Tibial nerve (tissue), 4 donors: ENCODE results near the gene SLC9A3. TPM values are rescaled to one million over a fixed set of nuclear protein-coding genes. Genes with fewer than 3 reads are reported as not detected.

Experiments used
- DNase-seq, 2 donors: peaks; one replicate each; pipeline ENCODE4 v3.0.0-alpha.2; 2019; ENCODE audit warnings: low spot score in 2 of 2
- H3K27ac ChIP-seq, 4 donors: fragments of 200-600 bp; sonication (generic) in 3 of 4; one replicate each; pipeline ENCODE4 v1.5.1; 2017 to 2019; ENCODE audit warnings: mild to moderate bottlenecking in 1 of 4
- H3K27me3 ChIP-seq, 2 donors: fragments of 200-600 bp; sonication (generic) in 1 of 2; one replicate each; pipeline versions ENCODE4 v1.5.1 to v1.6.0; 2017 to 2019
- H3K36me3 ChIP-seq, 3 donors: fragments of 200-600 bp; sonication (generic); one replicate each; pipeline ENCODE4 v1.5.1; 2018 to 2019
- H3K4me1 ChIP-seq, 4 donors: fragments of 200-600 bp; sonication (generic) in 3 of 4; one replicate each; pipeline ENCODE4 v1.5.1; 2017 to 2019
- H3K4me3 ChIP-seq, 4 donors: fragments of 200-600 bp; sonication (generic) in 3 of 4; one replicate each; pipeline ENCODE4 v1.5.1; 2017 to 2019; ENCODE audit warnings: mild to moderate bottlenecking in 1 of 4, moderate library complexity in 1 of 4
- H3K9me3 ChIP-seq, 4 donors: fragments of 200-600 bp; sonication (generic) in 3 of 4; one replicate each; pipeline ENCODE4 v1.5.1; 2017 to 2019
- CTCF ChIP-seq, 5 experiments: fragments of 200-600 bp in 3 of 5; fragments of 450-650 bp in 2 of 5; sonication (generic) in 3 of 5; IDR thresholded peaks; one replicate each; pipeline ENCODE4 v1.5.1; 2016 to 2019; ENCODE audit warnings: antibody characterized with exemption in 5 of 5, mild to moderate bottlenecking in 3 of 5, moderate library complexity in 2 of 5
- EP300 ChIP-seq, 2 donors: sonication (generic); formaldehyde crosslinking; IDR thresholded peaks; one replicate each; pipeline ENCODE4 v1.6.1; 2017; ENCODE audit warnings: antibody characterized with exemption in 2 of 2, mild to moderate bottlenecking in 1 of 2
- POLR2A ChIP-seq, 2 donors: fragments of 450-650 bp; IDR thresholded peaks; one replicate each; pipeline ENCODE4 v1.6.1; 2017; ENCODE audit warnings: antibody characterized with exemption in 2 of 2, mild to moderate bottlenecking in 2 of 2, moderate library complexity in 2 of 2
- WGBS, 2 donors: methylation state at CpG; one replicate each; pipeline ENCODE4 v1.1.5; 2018; 5-methylcytosine and 5-hydroxymethylcytosine counted together
- total RNA-seq, 4 donors: library from RNA; depleted of rRNA; stranded (reverse); fragments of >200 nt; gene quantifications; one replicate each; pipeline ENCODE4 v1.1.0, GENCODE V29; 2016

The SLC9A3 gene
- total RNA-seq, 4 donors from 2014 or later, result 11.4 to 32.7 (median 17.9) TPM

DNA sequence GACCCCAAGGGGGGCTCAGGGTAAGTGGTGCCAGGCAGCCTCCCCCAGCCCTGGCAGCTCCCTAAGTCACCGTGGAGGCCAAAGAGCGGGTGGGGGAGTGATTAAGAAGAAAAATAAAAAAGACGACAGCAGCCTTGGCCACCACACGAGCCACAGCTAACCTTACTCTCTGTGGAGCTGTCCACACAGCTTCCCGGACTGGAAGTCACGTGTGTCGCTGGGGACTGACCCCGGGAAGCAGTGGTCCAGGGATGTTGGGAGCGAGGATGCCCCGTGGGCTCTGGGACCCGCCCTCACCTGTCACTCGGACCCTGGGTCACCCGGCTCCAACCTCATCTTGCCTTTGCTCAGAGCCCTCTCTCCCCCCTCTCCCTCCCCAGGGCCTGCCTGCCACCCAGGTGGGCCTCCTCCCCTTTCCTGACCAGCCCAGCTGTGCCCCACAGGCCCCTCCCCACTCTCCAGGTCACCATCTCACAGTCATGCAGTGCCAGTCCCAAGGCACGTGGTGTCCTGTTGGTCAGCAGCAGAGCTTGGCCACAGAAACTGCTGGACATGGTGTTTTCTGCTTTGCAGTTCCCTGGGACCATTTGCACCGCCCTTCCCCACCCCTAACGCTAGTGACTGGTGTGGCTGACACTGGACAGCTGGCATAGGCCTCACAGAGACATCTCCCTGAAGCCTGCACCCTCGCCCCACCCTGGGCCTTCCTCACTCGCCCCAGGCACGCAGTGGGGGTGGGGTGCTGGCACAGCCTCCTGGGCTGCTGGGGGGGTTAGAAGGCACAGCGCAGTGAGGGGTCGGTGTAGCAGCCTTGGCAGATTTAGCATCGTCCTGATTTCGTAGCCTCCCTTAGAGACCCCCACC lies 91.1 kb downstream of the SLC9A3 start:
- H3K4me1 ChIP-seq, result peaks cover 0 to 11% (median 0%) of the 10 kb centered on the region in 4 donors
- 76 to 79% methylated on average over 19 to 22 of the region's 23 CpGs for WGBS, 2 donors
- no peak for DNase-seq
- peaks cover 0 to 9% of the 10 kb centered on the region in 2 donors for H3K27me3 ChIP-seq
- H3K36me3 ChIP-seq, result no peaks in the 10 kb centered on the region
- no peaks in the 10 kb centered on the region for H3K9me3 ChIP-seq
- TF ChIP-seq EP300 (IDR thresholded peaks at IDR 0.05) (no peak), CTCF (IDR thresholded peaks at IDR 0.05) (no peak), POLR2A (IDR thresholded peaks at IDR 0.05) (no peak)
- no peak overlapping the region for H3K27ac ChIP-seq
- H3K4me3 ChIP-seq, result no peak overlapping the region

DNA sequence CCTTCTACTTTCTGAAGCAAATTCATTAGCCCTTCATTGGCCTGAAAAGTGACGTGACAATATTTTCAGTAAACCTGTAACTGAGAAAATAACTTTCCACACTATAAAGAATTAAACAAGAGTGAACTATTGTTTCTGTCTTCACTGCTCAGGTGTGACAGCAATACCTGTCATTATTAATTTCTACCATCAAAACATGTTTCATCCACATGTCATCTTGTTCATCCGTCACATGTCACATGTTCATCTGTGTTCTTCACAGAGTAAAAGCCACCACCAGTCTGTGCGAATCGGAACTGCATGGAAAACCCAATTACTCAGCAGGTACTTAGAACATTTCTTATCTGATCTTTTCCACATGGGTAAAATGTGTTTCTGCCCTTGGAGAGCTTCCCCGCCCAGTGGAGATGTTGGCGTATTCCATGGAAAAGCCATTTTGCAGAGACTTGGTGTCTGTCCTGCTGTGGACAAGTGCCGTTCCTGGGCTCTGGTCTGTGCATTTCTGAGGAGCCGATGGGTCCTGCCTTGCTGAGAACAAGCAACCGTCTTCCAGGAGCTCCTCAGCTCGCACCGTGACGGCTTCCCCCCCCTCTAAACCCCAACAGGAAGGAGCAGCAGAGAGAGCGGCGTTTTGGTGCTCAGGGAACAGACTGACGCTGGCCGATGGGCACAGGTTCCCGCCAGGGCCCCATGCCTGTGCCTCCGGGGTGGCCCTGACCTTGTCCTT lies 91.9 kb downstream of the SLC9A3 start:
- no peaks in the 10 kb centered on the region for H3K36me3 ChIP-seq
- DNase-seq, result no peak
- H3K27me3 ChIP-seq, result peaks cover 0 to 4% of the 10 kb centered on the region in 2 donors
- H3K9me3 ChIP-seq, result no peaks in the 10 kb centered on the region
- no peak overlapping the region for H3K27ac ChIP-seq
- H3K4me1 ChIP-seq, result peaks cover 0 to 11% (median 0%) of the 10 kb centered on the region in 4 donors
- H3K4me3 ChIP-seq, result no peak overlapping the region
- WGBS, 2 donors, result 71 to 89% methylated on average over 16 to 18 of the region's 18 CpGs
- TF ChIP-seq POLR2A (IDR thresholded peaks at IDR 0.05), result no peak
- no peak for TF ChIP-seq EP300 (IDR thresholded peaks at IDR 0.05)
- no peak for TF ChIP-seq CTCF (IDR thresholded peaks at IDR 0.05)

- Histone ChIP-seq H3K27ac (no peak overlapping the region), H3K27me3 (no peaks in the 10 kb centered on the region), H3K36me3 (no peaks in the 10 kb centered on the region), H3K9me3 (no peaks in the 10 kb centered on the region), H3K4me1 (peaks cover 0 to 11% (median 0%) of the 10 kb centered on the region in 4 donors), H3K4me3 (no peak overlapping the region)
- DNase-seq, result no peak
- TF ChIP-seq POLR2A (IDR thresholded peaks at IDR 0.05), result no peak
- TF ChIP-seq CTCF (IDR thresholded peaks at IDR 0.05), result no peak
- no peak for TF ChIP-seq EP300 (IDR thresholded peaks at IDR 0.05)
- WGBS, 2 donors, result 64 to 74% methylated on average over 4 of the region's 4 CpGs
These were observed 92.6 kb downstream of the SLC9A3 start for GRCh38 chr5:431711-432050.

DNA sequence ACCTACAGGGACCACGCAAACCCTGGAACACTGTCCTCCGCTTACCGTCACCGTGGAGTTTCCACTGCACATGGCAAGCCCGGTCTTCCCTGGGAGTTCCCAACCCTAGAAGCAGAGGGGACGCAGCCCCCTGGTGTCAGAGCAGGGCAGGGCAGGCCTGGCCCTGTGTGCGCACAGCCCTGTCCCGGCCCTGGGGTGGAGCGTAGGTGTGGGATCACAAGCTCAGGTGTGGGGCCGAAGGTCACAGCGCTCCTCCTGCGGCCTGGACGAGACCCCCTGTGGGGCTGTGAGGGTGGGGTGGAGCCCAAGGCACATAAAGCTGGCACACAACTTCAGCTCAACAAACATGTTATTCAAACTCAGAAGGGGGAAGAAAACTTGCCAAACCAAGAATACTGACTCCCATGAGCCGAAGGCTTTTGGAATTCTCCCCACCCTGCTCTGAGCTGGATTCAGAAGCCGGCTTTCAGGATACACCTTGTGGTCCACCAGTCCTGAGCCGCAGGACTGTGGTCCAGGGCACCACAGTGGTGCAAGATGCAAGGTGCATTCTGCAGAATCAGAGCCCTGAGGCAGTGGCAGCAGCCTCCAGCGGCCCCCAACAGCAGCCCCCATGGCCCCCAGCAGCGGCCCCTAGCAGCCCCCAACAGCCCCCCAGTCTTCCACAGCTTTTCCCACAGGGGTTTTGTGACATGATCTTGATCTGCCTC lies 93.1 kb downstream of the SLC9A3 start:
- DNase-seq, result no peak

More for the DNA sequence above, 93.1 kb downstream of the SLC9A3 start:
- Histone ChIP-seq H3K4me1 (peaks cover 0 to 11% (median 0%) of the 10 kb centered on the region in 4 donors), H3K9me3 (no peaks in the 10 kb centered on the region), H3K36me3 (no peaks in the 10 kb centered on the region), H3K4me3 (no peak overlapping the region), H3K27me3 (no peaks in the 10 kb centered on the region), H3K27ac (no peak overlapping the region)
- WGBS, 2 donors, result 42 to 49% methylated on average over 14 to 18 of the region's 18 CpGs
- TF ChIP-seq POLR2A (IDR thresholded peaks at IDR 0.05), result no peak
- TF ChIP-seq CTCF (IDR thresholded peaks at IDR 0.05), result peak; percentile 31 to 64 (median 36)
- TF ChIP-seq EP300 (IDR thresholded peaks at IDR 0.05), result no peak
